ENCODE results near the gene MLLT10. TPM values are rescaled to one million over a fixed set of nuclear protein-coding genes. Genes with fewer than 3 reads are reported as not detected.

MLLT10 gene
- total RNA-seq, 1 donor = 37.5 TPM

DNA sequence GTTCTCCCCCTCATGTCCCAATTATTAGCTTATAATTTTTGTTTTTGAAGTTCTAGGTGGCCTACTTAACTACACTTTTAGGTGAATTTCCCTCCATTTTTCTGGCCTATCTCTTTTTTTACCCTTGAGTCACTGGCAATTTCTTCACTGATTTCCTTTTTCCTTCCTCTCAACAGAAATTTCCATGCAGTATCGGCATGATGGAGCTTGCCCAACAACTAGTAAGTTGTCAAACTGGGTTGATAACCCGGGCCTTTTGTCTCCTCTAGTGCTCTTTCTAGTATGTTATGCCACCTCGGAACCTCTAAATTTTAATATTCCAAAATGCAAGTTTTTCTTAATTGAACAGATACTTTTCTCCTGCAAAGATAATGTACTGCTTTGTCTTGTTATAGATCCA is 147.1 kb downstream of the MLLT10 start:
- H3K27me3 ChIP-seq (ENCODE audit: insufficient read depth, low read length) = no peaks in the 10 kb centered on the region
- no peak overlapping the region for H3K4me3 ChIP-seq (ENCODE audit: low read length)
- H3K4me1 ChIP-seq (ENCODE audit: insufficient read depth, low read length) = no peaks in the 10 kb centered on the region
- H3K9me3 ChIP-seq (ENCODE audit: low read depth, low read length) = no peaks in the 10 kb centered on the region

- Histone ChIP-seq H3K4me3 (ENCODE audit: low read length) (no peak overlapping the region), H3K4me1 (ENCODE audit: insufficient read depth, low read length) (no peaks in the 10 kb centered on the region), H3K27me3 (ENCODE audit: insufficient read depth, low read length) (no peaks in the 10 kb centered on the region), H3K9me3 (ENCODE audit: low read depth, low read length) (no peaks in the 10 kb centered on the region)
Measured at GRCh38 chr10:21687266-21688008, 153.4 kb downstream of the MLLT10 start.

DNA sequence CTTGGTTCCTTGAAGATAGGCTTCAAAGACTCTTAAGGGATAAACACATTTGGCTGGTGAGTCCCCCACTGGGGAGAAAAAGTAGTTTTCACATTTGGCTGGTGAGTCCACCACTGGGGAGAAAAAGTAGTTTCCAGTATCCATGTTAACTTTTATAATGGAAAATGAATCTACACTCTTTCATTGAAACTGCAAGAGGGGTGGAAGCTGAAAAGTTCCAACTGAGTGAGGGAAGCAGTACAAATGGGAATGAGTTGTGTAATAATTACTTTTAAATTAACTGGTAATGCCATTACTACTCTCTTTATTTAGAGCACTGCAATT is 153.9 kb downstream of the MLLT10 start:
- no peaks in the 10 kb centered on the region for H3K9me3 ChIP-seq (ENCODE audit: low read depth, low read length)
- no peak overlapping the region for H3K4me3 ChIP-seq (ENCODE audit: low read length)
- no peaks in the 10 kb centered on the region for H3K27me3 ChIP-seq (ENCODE audit: insufficient read depth, low read length)
- H3K4me1 ChIP-seq (ENCODE audit: insufficient read depth, low read length) = no peaks in the 10 kb centered on the region

- no peaks in the 10 kb centered on the region for H3K4me1 ChIP-seq (ENCODE audit: insufficient read depth, low read length)
- no peaks in the 10 kb centered on the region for H3K9me3 ChIP-seq (ENCODE audit: low read depth, low read length)
Measured at GRCh38 chr10:21688870-21689269, 154.8 kb downstream of the MLLT10 start.

GRCh38 chr10:21689881-21690280 is 155.8 kb downstream of the MLLT10 start:
- no peaks in the 10 kb centered on the region for H3K27me3 ChIP-seq (ENCODE audit: insufficient read depth, low read length)
- no peaks in the 10 kb centered on the region for H3K4me1 ChIP-seq (ENCODE audit: insufficient read depth, low read length)
- no peaks in the 10 kb centered on the region for H3K9me3 ChIP-seq (ENCODE audit: low read depth, low read length)
- no peak overlapping the region for H3K4me3 ChIP-seq (ENCODE audit: low read length)

More at GRCh38 chr10:21688870-21689269, 154.8 kb downstream of the MLLT10 start:
- H3K4me3 ChIP-seq (ENCODE audit: low read length) = no peak overlapping the region
- H3K27me3 ChIP-seq (ENCODE audit: insufficient read depth, low read length) = no peaks in the 10 kb centered on the region

GRCh38 chr10:21692916-21693315 is 158.9 kb downstream of the MLLT10 start:
- Histone ChIP-seq H3K27me3 (ENCODE audit: insufficient read depth, low read length) (no peaks in the 10 kb centered on the region), H3K4me3 (ENCODE audit: low read length) (no peak overlapping the region), H3K4me1 (ENCODE audit: insufficient read depth, low read length) (no peaks in the 10 kb centered on the region), H3K9me3 (ENCODE audit: low read depth, low read length) (no peaks in the 10 kb centered on the region)

DNA sequence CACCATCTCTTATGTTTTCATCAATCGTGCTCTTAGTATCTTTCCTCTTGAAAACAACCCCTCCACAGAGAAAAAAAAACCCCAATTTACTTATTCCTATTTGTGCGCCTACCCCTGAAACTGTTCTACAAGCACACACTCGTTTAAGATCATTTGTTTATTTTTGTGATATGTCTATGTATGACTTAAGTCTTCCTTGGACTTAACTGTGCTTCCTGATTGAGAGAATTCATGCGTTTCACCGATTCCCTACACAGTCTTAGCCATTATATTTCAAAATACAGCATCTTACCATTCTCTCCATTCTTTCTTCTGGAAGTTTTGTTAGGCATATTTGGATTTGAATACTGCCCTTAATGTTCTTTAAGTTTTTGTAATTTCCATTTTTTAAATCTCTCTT is 159.4 kb downstream of the MLLT10 start:
- Histone ChIP-seq H3K27me3 (ENCODE audit: insufficient read depth, low read length) (no peaks in the 10 kb centered on the region), H3K4me3 (ENCODE audit: low read length) (no peak overlapping the region), H3K9me3 (ENCODE audit: low read depth, low read length) (no peaks in the 10 kb centered on the region), H3K4me1 (ENCODE audit: insufficient read depth, low read length) (no peaks in the 10 kb centered on the region)

DNA sequence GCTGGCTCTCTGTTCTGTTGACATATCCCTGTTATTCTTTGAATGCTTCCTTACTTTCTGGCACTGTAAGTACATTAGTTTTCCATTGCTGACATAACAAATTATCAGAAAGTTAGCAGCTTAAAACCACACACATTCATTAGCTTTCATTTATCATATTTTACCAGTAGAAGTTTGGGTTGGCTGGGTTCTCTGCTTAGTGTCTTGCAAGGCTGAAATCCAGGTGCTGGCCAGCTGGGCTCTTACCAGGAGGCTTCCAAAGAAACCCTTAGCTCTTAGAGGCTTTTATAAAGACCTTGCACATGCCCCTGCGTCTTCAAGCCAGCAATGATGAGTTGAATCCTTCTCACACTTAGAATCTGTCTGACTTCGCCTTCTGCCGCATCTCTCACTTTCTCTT is 160.6 kb downstream of the MLLT10 start:
- H3K9me3 ChIP-seq (ENCODE audit: low read depth, low read length) = peaks cover 4% of the 10 kb centered on the region
- no peaks in the 10 kb centered on the region for H3K27me3 ChIP-seq (ENCODE audit: insufficient read depth, low read length)
- H3K4me1 ChIP-seq (ENCODE audit: insufficient read depth, low read length) = no peaks in the 10 kb centered on the region

GRCh38 chr10:21696302-21696701 is 162.3 kb downstream of the MLLT10 start:
- Histone ChIP-seq H3K4me3 (ENCODE audit: low read length) (no peak overlapping the region), H3K9me3 (ENCODE audit: low read depth, low read length) (peaks cover 20% of the 10 kb centered on the region), H3K27me3 (ENCODE audit: insufficient read depth, low read length) (no peaks in the 10 kb centered on the region), H3K4me1 (ENCODE audit: insufficient read depth, low read length) (no peaks in the 10 kb centered on the region)

More for the DNA sequence above, 160.6 kb downstream of the MLLT10 start:
- H3K4me3 ChIP-seq (ENCODE audit: low read length) = no peak overlapping the region

DNA sequence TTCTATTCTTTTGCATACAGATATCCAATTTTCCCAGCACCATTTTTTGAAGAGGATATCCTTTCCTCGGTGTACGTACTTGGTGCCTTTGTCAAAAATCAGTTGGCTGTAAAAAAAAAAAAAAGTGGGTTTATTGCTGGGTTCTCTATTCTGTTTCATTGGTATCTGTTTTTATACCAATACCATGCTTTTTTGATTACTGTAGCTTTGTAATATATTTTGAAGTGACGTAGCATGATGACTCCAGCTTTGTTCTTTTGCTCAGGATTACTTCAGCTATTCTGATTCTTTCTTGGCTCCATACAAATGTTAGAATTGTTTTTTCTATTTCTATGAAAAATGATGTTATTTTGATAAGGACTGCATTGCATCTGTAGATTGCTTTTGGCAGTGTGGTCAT is 165.5 kb downstream of the MLLT10 start:
- Histone ChIP-seq H3K9me3 (ENCODE audit: low read depth, low read length) (peaks cover 20% of the 10 kb centered on the region), H3K4me1 (ENCODE audit: insufficient read depth, low read length) (peaks cover 10% of the 10 kb centered on the region), H3K27me3 (ENCODE audit: insufficient read depth, low read length) (no peaks in the 10 kb centered on the region), H3K4me3 (ENCODE audit: low read length) (no peak overlapping the region)

GRCh38 chr10:21700474-21700873 is 166.4 kb downstream of the MLLT10 start:
- Histone ChIP-seq H3K4me3 (ENCODE audit: low read length) (no peak overlapping the region), H3K4me1 (ENCODE audit: insufficient read depth, low read length) (peaks cover 10% of the 10 kb centered on the region), H3K27me3 (ENCODE audit: insufficient read depth, low read length) (no peaks in the 10 kb centered on the region), H3K9me3 (ENCODE audit: low read depth, low read length) (peaks cover 20% of the 10 kb centered on the region)

GRCh38 chr10:21702633-21703111 is 168.6 kb downstream of the MLLT10 start:
- H3K4me1 ChIP-seq (ENCODE audit: insufficient read depth, low read length) = peaks cover 10% of the 10 kb centered on the region
- peaks cover 20% of the 10 kb centered on the region for H3K9me3 ChIP-seq (ENCODE audit: low read depth, low read length)
- H3K4me3 ChIP-seq (ENCODE audit: low read length) = no peak overlapping the region
- no peaks in the 10 kb centered on the region for H3K27me3 ChIP-seq (ENCODE audit: insufficient read depth, low read length)

GRCh38 chr10:21705142-21705827 is 171.3 kb downstream of the MLLT10 start:
- Histone ChIP-seq H3K9me3 (ENCODE audit: low read depth, low read length) (peaks cover 10% of the 10 kb centered on the region), H3K4me1 (ENCODE audit: insufficient read depth, low read length) (peaks cover 10% of the 10 kb centered on the region), H3K4me3 (ENCODE audit: low read length) (no peak overlapping the region), H3K27me3 (ENCODE audit: insufficient read depth, low read length) (no peaks in the 10 kb centered on the region)

- H3K4me1 ChIP-seq (ENCODE audit: insufficient read depth, low read length) = peaks cover 10% of the 10 kb centered on the region
- no peak overlapping the region for H3K4me3 ChIP-seq (ENCODE audit: low read length)
- peaks cover 5% of the 10 kb centered on the region for H3K9me3 ChIP-seq (ENCODE audit: low read depth, low read length)
- no peaks in the 10 kb centered on the region for H3K27me3 ChIP-seq (ENCODE audit: insufficient read depth, low read length)
Measured at GRCh38 chr10:21705828-21706176, 171.8 kb downstream of the MLLT10 start.

GRCh38 chr10:21707498-21707897 is 173.5 kb downstream of the MLLT10 start:
- no peak overlapping the region for H3K4me3 ChIP-seq (ENCODE audit: low read length)
- no peaks in the 10 kb centered on the region for H3K27me3 ChIP-seq (ENCODE audit: insufficient read depth, low read length)
- no peaks in the 10 kb centered on the region for H3K9me3 ChIP-seq (ENCODE audit: low read depth, low read length)
- peaks cover 10% of the 10 kb centered on the region for H3K4me1 ChIP-seq (ENCODE audit: insufficient read depth, low read length)

DNA sequence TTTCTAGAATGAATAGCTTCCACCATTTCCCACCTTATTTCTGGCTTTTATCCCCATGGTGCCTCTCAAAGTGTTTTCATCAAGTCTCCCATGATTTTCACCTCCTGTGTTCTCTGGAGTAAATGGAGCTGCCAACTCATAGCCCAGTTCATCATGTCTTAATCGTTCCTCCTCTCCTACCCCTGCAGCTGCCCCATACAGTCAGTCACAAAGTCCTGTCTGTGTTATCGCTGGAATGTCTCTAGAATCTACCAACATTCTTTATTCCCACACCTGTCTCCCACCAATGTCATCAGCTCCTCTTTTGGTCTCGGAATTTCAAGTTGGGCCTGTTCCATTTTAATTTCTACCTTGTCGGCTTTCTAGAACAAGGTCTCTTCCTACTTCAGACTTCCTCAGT is 178.9 kb downstream of the MLLT10 start:
- H3K9me3 ChIP-seq (ENCODE audit: low read depth, low read length) = no peaks in the 10 kb centered on the region
- no peaks in the 10 kb centered on the region for H3K27me3 ChIP-seq (ENCODE audit: insufficient read depth, low read length)
- H3K4me3 ChIP-seq (ENCODE audit: low read length) = no peak overlapping the region
- no peaks in the 10 kb centered on the region for H3K4me1 ChIP-seq (ENCODE audit: insufficient read depth, low read length)
